GM19324 (cell line): ENCODE results near the gene HNRNPU.

Experiments used
- ATAC-seq: cut with Tn5 transposase; IDR thresholded peaks from one replicate; pipeline ENCODE4 v1.9.1; 2021; ENCODE audit warnings: mild to moderate bottlenecking, moderate library complexity; ENCODE audit not compliant: unreplicated experiment, low FRiP score

HNRNPU gene

DNA sequence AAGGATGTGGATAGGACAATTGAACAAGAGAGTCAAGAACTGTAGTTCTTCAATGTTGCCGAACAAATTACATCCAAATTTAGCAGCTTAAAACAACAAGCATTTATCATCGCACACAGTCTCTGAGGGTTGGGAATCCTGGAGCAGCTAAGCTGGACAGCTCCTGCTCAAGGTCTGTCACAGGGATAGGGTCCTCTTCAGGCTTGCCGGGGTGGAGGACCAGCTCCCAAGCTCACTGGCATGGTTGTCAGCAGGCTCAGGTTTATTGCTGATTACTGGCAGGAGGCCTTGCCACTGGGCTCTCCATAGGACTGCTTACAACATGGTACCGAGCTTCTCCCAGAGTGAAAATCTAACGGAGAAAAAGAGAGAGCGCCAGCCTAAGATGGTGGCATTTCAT, 51.0 kb downstream of the HNRNPU start:
- no peak for ATAC-seq

DNA sequence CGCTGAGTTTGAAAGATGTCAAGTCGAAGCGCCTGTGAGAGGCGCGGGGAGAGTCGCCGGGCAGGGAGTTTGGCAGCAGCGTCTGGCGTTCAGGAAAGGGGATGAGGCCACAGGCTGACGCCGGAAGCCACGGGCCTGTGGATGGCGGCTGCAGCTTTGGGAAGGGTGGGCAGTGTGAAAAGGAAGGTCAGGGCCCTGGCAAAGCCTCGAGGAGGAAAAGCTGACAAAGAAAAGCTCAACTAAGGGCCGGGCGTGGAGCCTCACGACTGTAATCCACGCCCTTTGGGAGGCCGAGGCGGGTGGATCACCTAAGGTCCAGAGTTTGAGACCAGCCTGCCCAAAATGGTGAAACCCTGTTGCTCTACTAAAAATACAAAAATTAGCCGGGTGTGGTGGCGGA, 54.1 kb downstream of the HNRNPU start:
- ATAC-seq, result no peak

DNA sequence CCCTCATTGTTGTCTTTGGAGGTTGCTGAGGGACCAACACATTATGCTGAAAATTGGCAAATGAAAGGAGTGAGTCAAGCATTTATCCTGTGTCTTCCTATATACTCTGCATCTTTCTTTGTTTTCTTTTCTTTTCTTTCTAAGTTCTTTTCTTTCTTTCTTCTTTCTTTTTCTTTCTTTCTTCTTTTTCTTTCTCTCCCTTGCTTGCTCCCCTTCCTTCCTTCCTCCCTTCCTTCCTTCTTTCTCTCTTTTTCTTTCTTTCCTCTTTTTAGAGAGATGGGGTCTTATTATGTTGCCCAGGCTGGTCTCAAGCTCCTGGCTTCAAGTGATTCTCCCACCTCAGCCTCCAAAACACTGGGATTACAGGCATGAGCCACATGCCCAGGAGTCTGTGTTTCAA, 57.2 kb downstream of the HNRNPU start:
- no peak for ATAC-seq

DNA sequence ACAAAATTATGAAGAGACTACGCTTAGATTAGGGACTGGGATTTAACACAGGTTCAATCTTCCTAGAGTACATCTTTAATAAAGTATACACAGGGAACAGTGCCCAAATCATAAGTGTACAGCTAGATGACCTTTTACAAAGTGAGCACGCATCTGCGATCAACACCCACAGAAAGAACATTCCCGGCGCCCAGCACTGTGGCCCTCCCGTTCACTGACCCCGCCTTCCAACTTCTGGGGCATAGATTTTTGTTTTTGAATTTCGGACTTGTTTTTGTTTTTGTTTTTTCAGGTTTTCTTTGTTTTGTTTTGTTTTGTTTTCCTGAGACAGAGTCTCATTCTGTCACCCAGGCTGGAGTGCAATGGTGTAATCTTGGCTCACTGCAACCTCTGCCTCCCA, 59.5 kb downstream of the HNRNPU start:
- ATAC-seq, result no peak

DNA sequence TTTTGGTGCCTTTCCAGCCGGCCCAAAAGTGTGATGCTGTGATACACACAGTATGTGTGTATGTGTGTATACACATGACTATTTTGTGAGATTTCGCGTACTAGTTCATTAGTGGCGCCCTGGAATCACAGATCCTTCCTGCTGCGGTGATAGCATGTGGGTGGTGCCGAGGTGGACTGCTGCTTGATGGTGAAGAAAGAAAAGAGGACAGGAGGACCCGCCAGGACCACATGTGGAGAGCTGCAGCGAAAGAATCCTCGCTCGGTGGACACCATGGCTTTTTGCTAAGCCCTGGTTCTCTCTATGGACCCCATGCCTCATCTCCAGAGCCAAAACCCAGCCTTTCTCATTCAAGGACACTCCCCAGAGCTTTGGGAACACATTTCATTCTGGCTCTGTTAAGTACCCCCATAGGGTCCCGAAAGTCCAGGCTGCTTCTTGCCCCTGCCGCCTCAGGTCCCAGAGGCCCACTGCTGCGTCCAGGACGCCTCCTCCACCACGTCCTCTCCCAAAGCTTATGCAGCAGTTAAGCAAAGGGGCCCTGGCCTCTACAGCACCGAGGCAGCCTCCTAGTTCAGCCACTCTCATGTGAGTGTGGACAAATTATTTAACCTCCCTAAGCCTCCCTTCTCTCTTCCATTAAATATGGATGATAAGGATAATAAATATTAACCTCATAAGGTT, 61.6 kb downstream of the HNRNPU start:
- no peak for ATAC-seq

DNA sequence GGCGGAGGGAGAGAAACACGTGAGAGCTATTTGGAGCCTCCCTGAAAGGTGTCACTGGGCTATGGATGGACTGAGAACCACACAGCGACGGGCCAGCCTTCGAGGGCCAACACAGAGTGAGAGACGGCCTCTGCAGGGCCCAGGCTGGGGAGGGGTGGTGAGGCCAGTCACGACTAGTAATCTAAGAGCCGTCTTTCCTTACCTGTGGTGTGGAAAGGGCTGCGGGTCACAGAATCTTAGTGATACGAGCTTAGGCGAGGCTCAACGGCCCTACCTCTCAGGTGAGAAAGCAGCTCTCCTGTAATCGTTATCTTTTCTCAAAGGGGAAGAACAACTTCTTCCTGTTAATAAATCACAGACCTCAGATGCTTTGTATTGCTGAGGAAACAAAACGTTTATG, 62.3 kb downstream of the HNRNPU start:
- ATAC-seq, result no peak

DNA sequence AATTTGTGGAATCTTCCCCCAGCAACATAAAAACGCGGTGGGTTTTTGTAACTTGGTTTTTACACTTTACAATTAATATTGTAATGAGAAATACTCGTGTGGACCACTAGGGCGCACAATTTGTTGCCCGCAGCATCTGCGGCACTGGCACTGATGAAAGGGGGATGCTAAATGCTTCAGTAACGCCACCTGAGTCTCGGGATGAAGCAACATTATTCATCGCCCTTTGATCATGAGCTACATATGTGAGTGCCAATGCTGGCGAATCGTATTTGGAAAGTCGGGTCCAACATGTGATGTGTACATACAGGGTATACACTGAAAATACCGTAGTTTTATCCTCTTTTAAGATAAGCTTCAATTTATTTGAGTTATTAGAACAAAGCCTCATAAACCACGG, 63.1 kb downstream of the HNRNPU start:
- peak; percentile 69 for ATAC-seq

DNA sequence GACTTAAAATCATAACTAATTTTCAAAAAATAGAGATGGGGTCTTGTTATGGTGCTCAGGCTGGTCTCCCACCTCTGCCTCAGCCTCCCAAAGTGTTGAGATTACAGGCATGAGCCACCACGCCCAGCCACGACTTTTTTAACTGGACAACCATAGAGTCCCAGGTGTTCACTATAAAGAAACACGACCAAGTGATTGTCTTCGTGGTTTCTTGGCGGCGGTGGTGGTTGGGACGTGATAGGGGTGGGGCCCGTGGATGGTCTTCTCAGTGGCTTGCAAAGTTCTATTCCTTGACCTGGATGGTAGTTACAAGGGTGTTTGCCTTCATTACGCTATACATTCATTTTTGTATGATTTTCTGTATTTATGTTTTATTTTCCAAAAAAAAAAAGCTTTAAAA, 63.5 kb downstream of the HNRNPU start:
- ATAC-seq, result no peak
